Suprapubic skin (tissue), 3 donors: ENCODE measurements around the gene RCOR2.

Source experiments
- POLR2AphosphoS5 ChIP-seq, 3 donors: sonication (generic); formaldehyde crosslinking; IDR thresholded peaks; one replicate each; pipeline ENCODE4 v1.6.1; 2017; ENCODE audit warnings: antibody characterized with exemption in 3 of 3
- TF ChIP-seq, protein P1 (sequence below), 2 donors: fragments of 200-600 bp in 1 of 2; fragments of 450-650 bp in 1 of 2; sonication (generic) in 1 of 2; IDR thresholded peaks; one replicate each; pipeline ENCODE4 v1.5.1; 2016 to 2019; ENCODE audit warnings: antibody characterized with exemption in 2 of 2, mild to moderate bottlenecking in 1 of 2, moderate library complexity in 1 of 2

DNA sequence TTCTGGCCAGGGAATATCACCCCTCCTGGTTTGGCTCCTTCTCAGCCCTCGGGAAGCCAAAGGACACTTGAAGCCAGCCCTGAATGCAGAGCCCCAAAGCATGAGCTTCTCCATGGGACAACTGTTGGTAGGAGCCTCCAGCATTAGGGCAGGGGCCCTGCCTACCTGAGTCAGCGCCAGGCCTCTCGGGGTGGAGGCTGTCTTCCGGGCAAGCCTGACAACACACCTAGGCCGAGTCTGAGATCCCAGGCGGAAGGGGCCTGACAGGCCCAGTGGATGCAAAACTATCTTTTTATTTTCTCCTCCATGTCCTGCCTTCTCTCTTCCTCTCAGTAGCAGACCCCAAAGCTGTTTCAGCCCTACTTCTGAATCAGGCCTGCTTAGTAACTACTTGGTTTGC lies 27.6 kb downstream of the RCOR2 start:
- TF ChIP-seq, protein P1, sequence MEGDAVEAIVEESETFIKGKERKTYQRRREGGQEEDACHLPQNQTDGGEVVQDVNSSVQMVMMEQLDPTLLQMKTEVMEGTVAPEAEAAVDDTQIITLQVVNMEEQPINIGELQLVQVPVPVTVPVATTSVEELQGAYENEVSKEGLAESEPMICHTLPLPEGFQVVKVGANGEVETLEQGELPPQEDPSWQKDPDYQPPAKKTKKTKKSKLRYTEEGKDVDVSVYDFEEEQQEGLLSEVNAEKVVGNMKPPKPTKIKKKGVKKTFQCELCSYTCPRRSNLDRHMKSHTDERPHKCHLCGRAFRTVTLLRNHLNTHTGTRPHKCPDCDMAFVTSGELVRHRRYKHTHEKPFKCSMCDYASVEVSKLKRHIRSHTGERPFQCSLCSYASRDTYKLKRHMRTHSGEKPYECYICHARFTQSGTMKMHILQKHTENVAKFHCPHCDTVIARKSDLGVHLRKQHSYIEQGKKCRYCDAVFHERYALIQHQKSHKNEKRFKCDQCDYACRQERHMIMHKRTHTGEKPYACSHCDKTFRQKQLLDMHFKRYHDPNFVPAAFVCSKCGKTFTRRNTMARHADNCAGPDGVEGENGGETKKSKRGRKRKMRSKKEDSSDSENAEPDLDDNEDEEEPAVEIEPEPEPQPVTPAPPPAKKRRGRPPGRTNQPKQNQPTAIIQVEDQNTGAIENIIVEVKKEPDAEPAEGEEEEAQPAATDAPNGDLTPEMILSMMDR (IDR thresholded peaks at IDR 0.05), result no peak
- TF ChIP-seq POLR2AphosphoS5 (IDR thresholded peaks at IDR 0.05), result no peak
